Kidney epithelial cell (primary cell): Measurements from ENCODE around the gene FOXL2NB. TPM values are rescaled to one million over a fixed set of nuclear protein-coding genes. Genes with fewer than 3 reads are reported as not detected.
A peak's percentile ranks its signal among the peaks of the same experiment; 100 is the strongest.
"Not testable (repeated sequence)": the region's sequence is repeated elsewhere in the genome, so short reads cannot be mapped to it uniquely, and the experiment has no call there.

Experiments used
- DNase-seq: peaks from one replicate; pipeline ENCODE4 v3.0.0-alpha.2; 2010; ENCODE audit warnings: low read depth
- H3K27me3 ChIP-seq: 2 replicates; pipeline ENCODE4 v1.6.0; 2011; ENCODE audit warnings: low read length; ENCODE audit not compliant: control insufficient read depth, insufficient read depth
- H3K36me3 ChIP-seq: 2 replicates; pipeline ENCODE4 v1.5.1; 2011; ENCODE audit warnings: low read length; ENCODE audit not compliant: control insufficient read depth, insufficient read depth
- H3K4me3 ChIP-seq: 2 replicates; pipeline ENCODE4 v1.5.1; 2011; ENCODE audit warnings: low read depth, mild to moderate bottlenecking, control low read depth, low read length
- CTCF ChIP-seq: IDR thresholded peaks from 2 replicates; pipeline ENCODE4 v1.5.1; 2011; ENCODE audit warnings: mild to moderate bottlenecking, moderate library complexity, low read length, control low read depth, inconsistent platforms; ENCODE audit not compliant: insufficient read depth, poor library complexity, severe bottlenecking
- total RNA-seq: library from RNA; depleted of rRNA; stranded (reverse); fragments of >200 nt; gene quantifications from 2 replicates; pipeline ENCODE4 v1.2.3, GENCODE V29; 2015

The FOXL2NB gene
- total RNA-seq, 1 donor from 2014 or later, result 2.2 TPM

- TF ChIP-seq CTCF, result no peak
- Histone ChIP-seq H3K27me3 (no peaks in the 10 kb centered on the region), H3K36me3 (no peaks in the 10 kb centered on the region), H3K4me3 (no peak overlapping the region)
- peak; percentile 81 for DNase-seq
Observed at GRCh38 chr3:138921316-138922292, 25.4 kb upstream of the FOXL2NB start.

- not testable (repeated sequence) for DNase-seq, H3K27me3 ChIP-seq, H3K4me3 ChIP-seq, H3K36me3 ChIP-seq
Observed at GRCh38 chr3:138922400-138922799, 24.6 kb upstream of the FOXL2NB start.

- TF ChIP-seq CTCF, result peak; percentile 78
- Histone ChIP-seq H3K27me3 (no peaks in the 10 kb centered on the region), H3K4me3 (no peak overlapping the region), H3K36me3 (no peaks in the 10 kb centered on the region)
- DNase-seq, result no peak
Observed at GRCh38 chr3:138923531-138923994, 23.5 kb upstream of the FOXL2NB start.

DNA sequence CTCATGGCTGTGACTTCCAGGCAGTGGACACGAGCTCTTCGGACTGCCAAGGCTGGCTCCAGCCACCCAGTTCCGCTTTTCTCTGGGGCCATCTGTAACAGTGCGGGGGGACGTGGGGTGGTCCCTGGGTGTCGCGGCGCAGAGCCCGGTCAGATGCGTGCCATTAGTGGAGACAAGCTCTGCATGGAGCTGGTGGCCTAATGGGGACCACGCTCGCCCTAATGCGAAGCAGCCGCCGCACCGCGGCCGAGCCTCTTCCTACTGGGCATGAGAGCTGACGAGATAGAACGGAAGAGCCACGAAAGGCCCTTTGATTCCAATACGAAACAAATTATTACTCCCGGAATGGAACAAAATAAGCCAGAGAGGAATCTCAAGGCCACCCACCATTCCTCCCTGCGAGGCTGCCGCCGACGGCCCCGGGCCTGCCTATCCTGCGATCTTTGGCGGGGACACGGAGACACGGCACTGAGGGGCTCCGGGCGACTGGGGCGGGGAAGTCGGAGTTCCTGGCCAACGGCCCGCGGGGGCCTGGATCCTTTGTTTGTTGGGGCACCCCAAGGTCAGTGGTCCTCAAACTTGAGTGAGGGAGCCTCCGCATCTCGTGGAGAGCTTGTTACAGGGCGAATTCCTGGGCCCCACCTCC, 18.2 kb upstream of the FOXL2NB start:
- H3K27me3 ChIP-seq, result no peaks in the 10 kb centered on the region
- no peak for TF ChIP-seq CTCF
- H3K36me3 ChIP-seq, result no peaks in the 10 kb centered on the region
- no peak overlapping the region for H3K4me3 ChIP-seq
- DNase-seq, result no peak

DNA sequence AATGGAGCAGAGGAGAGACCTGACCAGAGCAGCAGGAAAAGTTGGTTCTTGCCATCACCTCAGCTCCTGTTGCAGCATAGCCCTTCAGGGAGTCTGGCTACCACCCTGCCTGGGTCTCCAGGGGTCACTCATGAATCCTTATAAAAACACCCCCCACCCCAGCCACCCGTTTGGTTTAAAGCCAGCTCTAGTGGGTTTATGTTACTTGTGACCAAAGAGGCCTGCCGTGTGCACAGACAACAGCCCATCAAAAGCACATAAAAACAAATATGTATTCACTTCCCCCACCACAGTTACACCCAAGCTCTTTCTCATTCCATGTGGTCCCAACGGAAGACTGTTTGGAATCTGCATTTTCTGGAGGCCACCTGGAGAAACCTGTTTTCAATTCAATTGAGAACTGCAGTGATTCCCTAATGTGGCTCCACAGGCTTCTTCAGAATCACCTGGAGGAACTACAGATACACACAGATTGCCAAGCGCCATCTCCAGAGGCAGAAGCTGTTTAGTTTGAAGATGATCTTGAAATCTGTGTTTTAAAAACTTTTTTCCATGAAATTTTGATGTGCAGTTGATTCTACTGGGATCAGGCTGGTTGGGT, 13.8 kb upstream of the FOXL2NB start:
- Histone ChIP-seq H3K4me3 (no peak overlapping the region), H3K27me3 (peaks cover 29% of the 10 kb centered on the region), H3K36me3 (no peaks in the 10 kb centered on the region)
- no peak for TF ChIP-seq CTCF
- DNase-seq, result no peak

GRCh38 chr3:138933981-138934691, 12.9 kb upstream of the FOXL2NB start:
- no peak for DNase-seq
- H3K27me3 ChIP-seq, result peaks cover 39% of the 10 kb centered on the region
- no peak overlapping the region for H3K4me3 ChIP-seq

More at GRCh38 chr3:138933981-138934691, 12.9 kb upstream of the FOXL2NB start:
- no peak for TF ChIP-seq CTCF
- no peaks in the 10 kb centered on the region for H3K36me3 ChIP-seq
